ENCODE results near the gene THSD4. TPM values are rescaled to one million over a fixed set of nuclear protein-coding genes. Genes with fewer than 3 reads are reported as not detected.
"Not testable (repeated sequence)": the region's sequence is repeated elsewhere in the genome, so short reads cannot be mapped to it uniquely, and the experiment has no call there.

Gene THSD4
- total and polyA plus RNA-seq, 8 donors = 15.7 to 43.3 (median 19.1) TPM

DNA sequence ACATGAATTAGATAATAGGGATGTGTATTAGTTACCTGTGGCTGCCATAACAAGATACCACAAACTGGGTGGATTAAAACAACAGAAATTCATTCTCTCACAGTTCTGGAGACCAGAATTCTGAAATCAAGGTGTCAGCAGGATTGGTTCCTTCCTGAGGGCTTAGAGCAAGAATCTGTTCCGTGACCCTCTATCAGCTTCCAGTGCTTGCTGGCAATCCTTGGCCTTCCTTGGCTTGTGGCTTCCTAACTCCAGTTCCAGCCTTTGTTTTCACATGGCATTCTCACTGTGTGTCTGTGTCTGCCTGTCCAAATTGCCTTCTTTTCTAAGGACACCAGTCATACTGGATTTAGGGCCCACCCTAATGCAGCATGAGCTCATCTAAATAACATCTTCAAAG lies 600.6 kb downstream of the THSD4 start:
- Histone ChIP-seq H3K4me1 (no peaks in the 10 kb centered on the region), H3K36me3 (no peaks in the 10 kb centered on the region), H3K4me3 (no peak overlapping the region), H3K27me3 (no peaks in the 10 kb centered on the region), H3K9me3 (no peaks in the 10 kb centered on the region), H3K27ac (no peak overlapping the region)
- ATAC-seq = no peak
- no peak for DNase-seq
- intact Hi-C loops (cut with DNase I) = no loop called here
- TF ChIP-seq, protein P1, sequence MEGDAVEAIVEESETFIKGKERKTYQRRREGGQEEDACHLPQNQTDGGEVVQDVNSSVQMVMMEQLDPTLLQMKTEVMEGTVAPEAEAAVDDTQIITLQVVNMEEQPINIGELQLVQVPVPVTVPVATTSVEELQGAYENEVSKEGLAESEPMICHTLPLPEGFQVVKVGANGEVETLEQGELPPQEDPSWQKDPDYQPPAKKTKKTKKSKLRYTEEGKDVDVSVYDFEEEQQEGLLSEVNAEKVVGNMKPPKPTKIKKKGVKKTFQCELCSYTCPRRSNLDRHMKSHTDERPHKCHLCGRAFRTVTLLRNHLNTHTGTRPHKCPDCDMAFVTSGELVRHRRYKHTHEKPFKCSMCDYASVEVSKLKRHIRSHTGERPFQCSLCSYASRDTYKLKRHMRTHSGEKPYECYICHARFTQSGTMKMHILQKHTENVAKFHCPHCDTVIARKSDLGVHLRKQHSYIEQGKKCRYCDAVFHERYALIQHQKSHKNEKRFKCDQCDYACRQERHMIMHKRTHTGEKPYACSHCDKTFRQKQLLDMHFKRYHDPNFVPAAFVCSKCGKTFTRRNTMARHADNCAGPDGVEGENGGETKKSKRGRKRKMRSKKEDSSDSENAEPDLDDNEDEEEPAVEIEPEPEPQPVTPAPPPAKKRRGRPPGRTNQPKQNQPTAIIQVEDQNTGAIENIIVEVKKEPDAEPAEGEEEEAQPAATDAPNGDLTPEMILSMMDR (IDR thresholded peaks at IDR 0.05) = no peak

GRCh38 chr15:71716990-71717389 lies 601.7 kb downstream of the THSD4 start:
- no peak for DNase-seq
- ATAC-seq = peak; percentile 33
- no peaks in the 10 kb centered on the region for H3K9me3 ChIP-seq
- no peaks in the 10 kb centered on the region for H3K27me3 ChIP-seq
- TF ChIP-seq, protein P1 (IDR thresholded peaks at IDR 0.05) = no peak
- H3K4me1 ChIP-seq = no peaks in the 10 kb centered on the region
- H3K36me3 ChIP-seq = no peaks in the 10 kb centered on the region
- no peak overlapping the region for H3K4me3 ChIP-seq
- intact Hi-C loops (cut with DNase I) = no loop called here
- no peak overlapping the region for H3K27ac ChIP-seq

DNA sequence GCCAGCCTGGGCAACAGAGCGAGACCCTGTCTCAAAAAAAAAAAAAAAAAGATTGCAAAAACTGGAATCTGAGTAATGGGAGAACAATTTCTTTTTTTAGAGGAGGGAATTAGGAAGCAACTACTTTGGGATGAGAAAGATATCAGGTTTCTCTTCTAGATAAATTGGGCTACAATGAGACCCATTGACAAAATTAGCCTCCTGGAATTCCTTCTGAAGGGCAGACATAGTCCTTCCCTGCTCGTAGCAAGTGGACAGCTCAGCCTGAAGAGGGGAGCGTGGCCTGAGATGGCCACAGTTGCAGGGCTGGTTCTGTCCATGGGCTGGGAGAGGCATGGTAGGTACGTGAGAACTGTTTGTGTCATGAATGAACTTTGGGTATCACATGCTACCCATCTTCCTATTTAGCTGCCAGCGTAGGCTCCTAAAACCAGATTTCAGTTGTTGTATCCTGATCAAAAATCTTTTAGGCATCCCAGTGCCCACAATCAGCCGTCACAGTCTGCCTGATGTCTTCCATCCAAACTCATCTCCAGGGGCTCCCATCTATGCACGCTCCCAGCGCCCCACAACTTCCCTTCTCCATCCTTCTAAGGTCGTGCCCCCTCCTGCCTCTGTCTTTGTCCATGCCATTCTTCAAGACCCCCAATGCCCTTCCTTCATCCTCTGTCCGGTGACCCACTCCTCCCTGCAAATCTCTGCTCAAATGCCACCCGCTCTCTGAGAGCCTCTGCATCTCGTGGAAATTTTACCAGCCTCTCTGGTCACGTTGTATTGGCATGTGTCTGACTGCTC lies 603.0 kb downstream of the THSD4 start:
- H3K9me3 ChIP-seq = no peaks in the 10 kb centered on the region
- H3K36me3 ChIP-seq = no peaks in the 10 kb centered on the region
- H3K4me3 ChIP-seq = no peak overlapping the region
- intact Hi-C loops (cut with DNase I) = no loop called here
- H3K27me3 ChIP-seq = no peaks in the 10 kb centered on the region
- no peaks in the 10 kb centered on the region for H3K4me1 ChIP-seq
- TF ChIP-seq, protein P1 (IDR thresholded peaks at IDR 0.05) = no peak
- DNase-seq (no peak), ATAC-seq (no peak)
- H3K27ac ChIP-seq = no peak overlapping the region

DNA sequence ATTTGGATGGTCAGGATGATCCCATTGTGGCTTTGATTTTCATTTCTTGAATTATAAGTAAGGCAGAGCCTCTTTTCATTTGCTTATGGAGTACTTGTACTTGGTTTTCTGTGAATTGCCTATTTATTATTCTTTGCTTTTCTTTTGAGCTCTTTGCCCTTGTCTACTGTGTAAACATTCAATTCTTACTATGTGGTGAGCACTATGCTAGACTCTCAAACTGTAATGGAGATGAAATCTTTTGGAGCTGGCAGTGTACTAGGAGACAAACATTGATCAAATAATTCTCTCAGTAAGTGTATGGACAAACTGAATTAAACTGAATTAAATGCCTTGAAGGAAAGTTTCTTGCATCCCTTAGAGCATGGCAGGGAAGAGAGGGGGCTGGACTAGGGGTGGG lies 608.1 kb downstream of the THSD4 start:
- Histone ChIP-seq H3K27ac (no peak overlapping the region), H3K4me1 (no peaks in the 10 kb centered on the region), H3K4me3 (no peak overlapping the region), H3K36me3 (no peaks in the 10 kb centered on the region), H3K27me3 (no peaks in the 10 kb centered on the region), H3K9me3 (no peaks in the 10 kb centered on the region)
- TF ChIP-seq, protein P1 (IDR thresholded peaks at IDR 0.05) = no peak
- DNase-seq (no peak), ATAC-seq (no peak)
- intact Hi-C loops (cut with DNase I) = no loop called here

- H3K27ac ChIP-seq; intact Hi-C loops (cut with DNase I); DNase-seq; ATAC-seq; H3K4me1 ChIP-seq; H3K4me3 ChIP-seq; H3K27me3 ChIP-seq; H3K9me3 ChIP-seq; H3K36me3 ChIP-seq: not testable (repeated sequence)
Observed at GRCh38 chr15:71725207-71725955, 610.1 kb downstream of the THSD4 start.
